Motor neuron (in vitro differentiated cells): ENCODE data around the gene POTEJ. TPM values are rescaled to one million over a fixed set of nuclear protein-coding genes. Genes with fewer than 3 reads are reported as not detected.
A peak's percentile ranks its signal among the peaks of the same experiment; 100 is the strongest.
"Not testable (repeated sequence)": the region's sequence is repeated elsewhere in the genome, so short reads cannot be mapped to it uniquely, and the experiment has no call there.

Experiments used
- ATAC-seq, 8 experiments: fragments of 200-7000 bp; cut with Tn5 transposase; replicated peaks in 6 of 8; 2 replicates each; pipeline ENCODE4 v1.8.0; 2021; ENCODE audit warnings: mild to moderate bottlenecking in 8 of 8, moderate library complexity in 8 of 8
- H3K27ac ChIP-seq, 2 donors: fragments of 250-450 bp; sonication (Bioruptor Pico); 2 replicates each; pipeline ENCODE4 v1.9.0; 2021; ENCODE audit warnings: antibody characterized with exemption in 2 of 2, mild to moderate bottlenecking in 2 of 2, moderate library complexity in 1 of 2
- H3K4me1 ChIP-seq, 2 donors: fragments of 250-450 bp; sonication (Bioruptor Pico); replicated peaks in 1 of 2; 2 replicates each; pipeline ENCODE4 v1.6.1; 2021; ENCODE audit warnings: antibody characterized with exemption in 2 of 2, mild to moderate bottlenecking in 2 of 2, moderate library complexity in 1 of 2
- H3K4me3 ChIP-seq, 5 donors: fragments of 250-450 bp; sonication (Bioruptor Pico); 2 replicates each; pipeline ENCODE4 v1.9.0; 2021; ENCODE audit warnings: antibody characterized with exemption in 5 of 5, mild to moderate bottlenecking in 5 of 5, moderate library complexity in 4 of 5
- WGBS, 10 experiments: fragments of 450-650 bp; shearing (Covaris generic); methylation state at CpG; one replicate each; pipeline ENCODE4 v1.0.0; 2022; 5-methylcytosine and 5-hydroxymethylcytosine counted together
- in situ Hi-C, 9 experiments: fragments of 400-800 bp; cut with MboI; loops; one replicate each; pipeline ENCODE4 v1.15.0; 2021; ENCODE audit warnings: low sequenced_read_pairs in 9 of 9, low pct_unique_long_range_greater_than_20kb in 2 of 9; ENCODE audit not compliant: unreplicated experiment in 9 of 9
- total RNA-seq, 8 experiments: library from RNA; unstranded; fragments of 300-600 nt; gene quantifications; 2 replicates each; pipeline versions ENCODE4 v1.2.3 to v1.2.4, GENCODE V29; 2022

The POTEJ gene
- total RNA-seq, 8 experiments from 2014 or later = 0.14 to 0.50 (median 0.20) TPM; not detected in 5

GRCh38 chr2:130628784-130629475 is 17.7 kb downstream of the POTEJ start:
- in situ Hi-C loops, H3K4me3 ChIP-seq, H3K4me1 ChIP-seq: not testable (repeated sequence)
- 0 to 100% (median 94%) methylated on average over 1 to 4 of the region's 10 CpGs; no CpG with 5 or more reads in 6 of the 10 experiments for WGBS, 10 experiments
- ATAC-seq = peak in 4 of 8 experiments; percentile 35 to 74 (median 68)
- peak overlapping the region; percentile 77 to 89 for H3K27ac ChIP-seq

GRCh38 chr2:130638973-130639372 is 27.7 kb downstream of the POTEJ start:
- H3K4me1 ChIP-seq, in situ Hi-C loops: not testable (repeated sequence)
- WGBS, 10 experiments = no CpG with 5 or more reads among the region's 2 CpGs

GRCh38 chr2:130641688-130642087 is 30.4 kb downstream of the POTEJ start:
- ATAC-seq, H3K4me1 ChIP-seq, in situ Hi-C loops, H3K4me3 ChIP-seq, H3K27ac ChIP-seq: not testable (repeated sequence)
- WGBS, 10 experiments = 40 to 100% methylated on average over 1 of the region's 4 CpGs; no CpG with 5 or more reads in 8 of the 10 experiments

More at GRCh38 chr2:130638973-130639372, 27.7 kb downstream of the POTEJ start:
- H3K27ac ChIP-seq, H3K4me3 ChIP-seq, ATAC-seq: not testable (repeated sequence)

GRCh38 chr2:130649285-130649684 is 38.0 kb downstream of the POTEJ start:
- ATAC-seq, H3K27ac ChIP-seq, H3K4me1 ChIP-seq, in situ Hi-C loops, H3K4me3 ChIP-seq: not testable (repeated sequence)
- WGBS, 10 experiments = no CpG with 5 or more reads among the region's 1 CpG

- WGBS, 10 experiments = 100% methylated on average over 1 of the region's 6 CpGs; no CpG with 5 or more reads in 9 of the 10 experiments
- ATAC-seq, H3K4me1 ChIP-seq, H3K27ac ChIP-seq, H3K4me3 ChIP-seq, in situ Hi-C loops: not testable (repeated sequence)
Measured at GRCh38 chr2:130664506-130664905, 53.3 kb downstream of the POTEJ start.

- ATAC-seq, in situ Hi-C loops, H3K4me1 ChIP-seq, H3K4me3 ChIP-seq, H3K27ac ChIP-seq: not testable (repeated sequence)
- WGBS, 10 experiments = no CpG with 5 or more reads among the region's 5 CpGs
Measured at GRCh38 chr2:130665596-130665995, 54.4 kb downstream of the POTEJ start.

GRCh38 chr2:130667516-130667915 is 56.3 kb downstream of the POTEJ start:
- H3K4me3 ChIP-seq, ATAC-seq, H3K27ac ChIP-seq, in situ Hi-C loops, H3K4me1 ChIP-seq: not testable (repeated sequence)
- WGBS, 10 experiments = no CpG with 5 or more reads among the region's 10 CpGs

- H3K4me3 ChIP-seq, H3K4me1 ChIP-seq, ATAC-seq, H3K27ac ChIP-seq, in situ Hi-C loops: not testable (repeated sequence)
- 83% methylated on average over 1 of the region's 13 CpGs; no CpG with 5 or more reads in 9 of the 10 experiments for WGBS, 10 experiments
Measured at GRCh38 chr2:130670026-130670745, 58.9 kb downstream of the POTEJ start.

GRCh38 chr2:130692041-130692770 is 81.0 kb downstream of the POTEJ start:
- in situ Hi-C loops = not testable (repeated sequence)
- WGBS, 10 experiments = no CpG with 5 or more reads among the region's 35 CpGs

GRCh38 chr2:130693474-130693873 is 82.2 kb downstream of the POTEJ start:
- no CpG with 5 or more reads among the region's 37 CpGs for WGBS, 10 experiments
- H3K4me1 ChIP-seq, in situ Hi-C loops, H3K27ac ChIP-seq: not testable (repeated sequence)
- ATAC-seq = peak; percentile 56 to 91 (median 82)
- peak overlapping the region in 4 of 5 donors; percentile 12 to 29 (median 24) for H3K4me3 ChIP-seq

More at GRCh38 chr2:130692041-130692770, 81.0 kb downstream of the POTEJ start:
- not testable (repeated sequence) for H3K4me1 ChIP-seq, H3K27ac ChIP-seq, H3K4me3 ChIP-seq
- ATAC-seq = peak in 3 of 8 experiments; percentile 15 to 50 (median 39)

- H3K4me3 ChIP-seq, in situ Hi-C loops, H3K4me1 ChIP-seq, H3K27ac ChIP-seq, ATAC-seq: not testable (repeated sequence)
- no CpG with 5 or more reads among the region's 3 CpGs for WGBS, 10 experiments
Measured at GRCh38 chr2:130703250-130703649, 92.0 kb downstream of the POTEJ start.
